Lung (tissue), 12 donors: ENCODE data around the gene CHMP4A. TPM values are rescaled to one million over a fixed set of nuclear protein-coding genes. Genes with fewer than 3 reads are reported as not detected.

Experiments used
- ATAC-seq: fragments of 200-7000 bp; cut with Tn5 transposase; one replicate; pipeline ENCODE4 v1.9.1; 2020; ENCODE audit warnings: moderate number of reproducible peaks; ENCODE audit not compliant: insufficient read depth, low FRiP score
- DNase-seq, 3 donors: peaks; one replicate each; pipeline ENCODE4 v3.0.0-alpha.2; 2013 to 2017
- H3K27ac ChIP-seq, 2 donors: one replicate each; pipeline ENCODE4 v1.5.1; 2013; ENCODE audit warnings: mild to moderate bottlenecking in 2 of 2, moderate library complexity in 2 of 2, control low read depth in 1 of 2, inconsistent platforms in 1 of 2, low read depth in 1 of 2, low read length in 1 of 2
- H3K27me3 ChIP-seq, 3 donors: one replicate each; pipeline ENCODE4 v1.5.1; 2013; ENCODE audit warnings: low read length in 2 of 3; ENCODE audit not compliant: control insufficient read depth in 3 of 3, insufficient read depth in 3 of 3
- H3K36me3 ChIP-seq, 4 donors: one replicate each; pipeline ENCODE4 v1.5.1; 2013; ENCODE audit warnings: low read length in 4 of 4, mild to moderate bottlenecking in 1 of 4, moderate library complexity in 1 of 4; ENCODE audit not compliant: control insufficient read depth in 4 of 4, insufficient read depth in 4 of 4
- H3K4me1 ChIP-seq, 5 donors: one replicate each; pipeline ENCODE4 v1.5.1; 2013; ENCODE audit warnings: low read length in 5 of 5, mild to moderate bottlenecking in 2 of 5, moderate library complexity in 1 of 5; ENCODE audit not compliant: control insufficient read depth in 5 of 5, insufficient read depth in 5 of 5
- H3K4me3 ChIP-seq: one replicate; pipeline ENCODE4 v1.5.1; 2013; ENCODE audit warnings: mild to moderate bottlenecking, control low read depth, moderate library complexity
- H3K9ac ChIP-seq, 2 donors: one replicate each; pipeline ENCODE4 v1.5.1; 2013; ENCODE audit warnings: low read length in 2 of 2, control low read depth in 1 of 2; ENCODE audit not compliant: insufficient read depth in 1 of 2
- H3K9me3 ChIP-seq, 4 donors: one replicate each; pipeline ENCODE4 v1.5.1; 2013; ENCODE audit warnings: low read length in 3 of 4, mild to moderate bottlenecking in 1 of 4, moderate library complexity in 1 of 4; ENCODE audit not compliant: control insufficient read depth in 4 of 4, insufficient read depth in 3 of 4
- CTCF ChIP-seq: IDR thresholded peaks from 2 replicates; pipeline ENCODE4 v1.5.1; 2012; ENCODE audit warnings: mild to moderate bottlenecking; ENCODE audit errors: control extremely low read depth, extremely low read depth
- WGBS, 2 donors: extraction: QIAGEN DNeasy Blood & Tissue Kit; methylation state at CpG; one replicate each; pipeline ENCODE4 v1.1.7; 2013; 5-methylcytosine and 5-hydroxymethylcytosine counted together
- polyA plus RNA-seq, 2 donors: library from polyadenylated mRNA; stranded (reverse); fragments of 200-250 nt; gene quantifications; one replicate each; pipeline ENCODE4 v1.2.1, GENCODE V29; 2013
- total RNA-seq, 2 donors: library from RNA; depleted of rRNA in 1 of 2; stranded (reverse); fragments of >200 nt in 1 of 2; gene quantifications; one replicate each; pipeline ENCODE4 v1.2.1, GENCODE V29; 2014 to 2021
- donor health status: control.
- donor health status: control.
- donor health status: Bipolar disorder and iron deficiency.
- donor health status: healthy.
- donor health status: DM: yes; HTN: yes; CAD: no.

Gene CHMP4A
- total and polyA plus RNA-seq, 4 donors, result 37.2 to 103 (median 60.6) TPM

- peaks cover 5 to 18% (median 13%) of the 10 kb centered on the region in 4 donors for H3K36me3 ChIP-seq
- H3K4me3 ChIP-seq, result peak within 1 kb of the TSS; percentile 53
- ATAC-seq (peak; percentile 94), DNase-seq (peak; percentile 91 to 94 (median 92))
- H3K27me3 ChIP-seq, result no peaks in the 10 kb centered on the region
- H3K9ac ChIP-seq, result peak within 1 kb of the TSS; percentile 72 to 94
- H3K4me1 ChIP-seq, result peaks cover 0 to 23% (median 8%) of the 10 kb centered on the region in 5 donors
- H3K9me3 ChIP-seq, result no peaks in the 10 kb centered on the region
- WGBS, 2 donors, result 0% methylated on average over 76 to 89 of the region's 89 CpGs
- peak within 1 kb of the TSS; percentile 97 to 98 for H3K27ac ChIP-seq
- TF ChIP-seq CTCF, result no peak
These were observed 17.9 kb downstream of the CHMP4A start, which contains the start of gene TM9SF1 for GRCh38 chr14:24195186-24196070. Gene TM9SF1 (minus strand): TSS chr14:24195441. CDS start chr14:24195019, 422 bp downstream.

- peak overlapping the region; percentile 97 to 98 for H3K27ac ChIP-seq
- H3K9me3 ChIP-seq, result no peaks in the 10 kb centered on the region
- peaks cover 0 to 23% (median 8%) of the 10 kb centered on the region in 5 donors for H3K4me1 ChIP-seq
- DNase-seq (no peak), ATAC-seq (no peak)
- no peak for TF ChIP-seq CTCF
- WGBS, 2 donors, result 39 to 63% methylated on average over 8 of the region's 8 CpGs
- H3K9ac ChIP-seq, result peak overlapping the region; percentile 72 to 94
- peak overlapping the region; percentile 53 for H3K4me3 ChIP-seq
- peaks cover 5 to 18% (median 13%) of the 10 kb centered on the region in 4 donors for H3K36me3 ChIP-seq
- no peaks in the 10 kb centered on the region for H3K27me3 ChIP-seq
These were observed 18.5 kb downstream of the CHMP4A start for GRCh38 chr14:24194873-24195185.

GRCh38 chr14:24194186-24194872, 19.0 kb downstream of the CHMP4A start:
- H3K4me3 ChIP-seq, result peak overlapping the region; percentile 53
- WGBS, 2 donors, result 88 to 90% methylated on average over 7 of the region's 7 CpGs
- H3K9ac ChIP-seq, result peak overlapping the region; percentile 72 to 94
- ATAC-seq (no peak), DNase-seq (no peak)
- no peaks in the 10 kb centered on the region for H3K27me3 ChIP-seq
- H3K27ac ChIP-seq, result peak overlapping the region in 1 of 2 donors; percentile 98
- TF ChIP-seq CTCF, result no peak
- H3K9me3 ChIP-seq, result no peaks in the 10 kb centered on the region
- peaks cover 0 to 23% (median 8%) of the 10 kb centered on the region in 5 donors for H3K4me1 ChIP-seq
- H3K36me3 ChIP-seq, result peaks cover 5 to 18% (median 13%) of the 10 kb centered on the region in 4 donors
